Kidney epithelial cell (primary cell): ENCODE data around the gene SLC30A7. TPM values are rescaled to one million over a fixed set of nuclear protein-coding genes. Genes with fewer than 3 reads are reported as not detected.

Experiments used
- DNase-seq: peaks from one replicate; pipeline ENCODE4 v3.0.0-alpha.2; 2010; ENCODE audit warnings: low read depth
- H3K27me3 ChIP-seq: 2 replicates; pipeline ENCODE4 v1.6.0; 2011; ENCODE audit warnings: low read length; ENCODE audit not compliant: control insufficient read depth, insufficient read depth
- H3K36me3 ChIP-seq: 2 replicates; pipeline ENCODE4 v1.5.1; 2011; ENCODE audit warnings: low read length; ENCODE audit not compliant: control insufficient read depth, insufficient read depth
- H3K4me3 ChIP-seq: 2 replicates; pipeline ENCODE4 v1.5.1; 2011; ENCODE audit warnings: low read depth, mild to moderate bottlenecking, control low read depth, low read length
- total RNA-seq: library from RNA; depleted of rRNA; stranded (reverse); fragments of >200 nt; gene quantifications from 2 replicates; pipeline ENCODE4 v1.2.3, GENCODE V29; 2015
- TF ChIP-seq, protein P1 (sequence below): IDR thresholded peaks from 2 replicates; pipeline ENCODE4 v1.5.1; 2011; ENCODE audit warnings: mild to moderate bottlenecking, moderate library complexity, low read length, control low read depth, inconsistent platforms; ENCODE audit not compliant: insufficient read depth, poor library complexity, severe bottlenecking

The SLC30A7 gene
- total RNA-seq, 1 donor from 2014 or later, result 40.1 TPM

DNA sequence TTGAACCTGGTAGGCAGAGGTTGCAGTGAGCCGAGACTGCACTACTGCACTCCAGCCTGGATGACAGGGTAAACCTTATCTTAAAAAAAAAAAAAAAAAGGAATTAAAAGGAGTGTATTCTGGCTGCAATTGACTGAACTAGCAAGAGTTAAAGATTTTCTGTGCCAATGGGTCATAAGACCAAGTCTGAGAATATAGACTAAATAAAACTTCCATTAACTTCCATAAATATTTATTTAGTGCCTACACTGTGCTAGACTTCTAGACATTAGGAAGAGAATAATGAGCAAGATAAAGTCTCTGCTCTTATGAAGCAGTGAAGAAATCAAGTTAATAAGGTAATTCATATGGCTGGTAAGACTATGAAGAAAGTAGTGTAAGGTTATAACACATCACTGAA is 102.5 kb downstream of the SLC30A7 start:
- TF ChIP-seq, protein P1, sequence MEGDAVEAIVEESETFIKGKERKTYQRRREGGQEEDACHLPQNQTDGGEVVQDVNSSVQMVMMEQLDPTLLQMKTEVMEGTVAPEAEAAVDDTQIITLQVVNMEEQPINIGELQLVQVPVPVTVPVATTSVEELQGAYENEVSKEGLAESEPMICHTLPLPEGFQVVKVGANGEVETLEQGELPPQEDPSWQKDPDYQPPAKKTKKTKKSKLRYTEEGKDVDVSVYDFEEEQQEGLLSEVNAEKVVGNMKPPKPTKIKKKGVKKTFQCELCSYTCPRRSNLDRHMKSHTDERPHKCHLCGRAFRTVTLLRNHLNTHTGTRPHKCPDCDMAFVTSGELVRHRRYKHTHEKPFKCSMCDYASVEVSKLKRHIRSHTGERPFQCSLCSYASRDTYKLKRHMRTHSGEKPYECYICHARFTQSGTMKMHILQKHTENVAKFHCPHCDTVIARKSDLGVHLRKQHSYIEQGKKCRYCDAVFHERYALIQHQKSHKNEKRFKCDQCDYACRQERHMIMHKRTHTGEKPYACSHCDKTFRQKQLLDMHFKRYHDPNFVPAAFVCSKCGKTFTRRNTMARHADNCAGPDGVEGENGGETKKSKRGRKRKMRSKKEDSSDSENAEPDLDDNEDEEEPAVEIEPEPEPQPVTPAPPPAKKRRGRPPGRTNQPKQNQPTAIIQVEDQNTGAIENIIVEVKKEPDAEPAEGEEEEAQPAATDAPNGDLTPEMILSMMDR, result no peak
- DNase-seq, result no peak
- H3K4me3 ChIP-seq, result no peak overlapping the region
- H3K36me3 ChIP-seq, result no peaks in the 10 kb centered on the region
- H3K27me3 ChIP-seq, result no peaks in the 10 kb centered on the region

DNA sequence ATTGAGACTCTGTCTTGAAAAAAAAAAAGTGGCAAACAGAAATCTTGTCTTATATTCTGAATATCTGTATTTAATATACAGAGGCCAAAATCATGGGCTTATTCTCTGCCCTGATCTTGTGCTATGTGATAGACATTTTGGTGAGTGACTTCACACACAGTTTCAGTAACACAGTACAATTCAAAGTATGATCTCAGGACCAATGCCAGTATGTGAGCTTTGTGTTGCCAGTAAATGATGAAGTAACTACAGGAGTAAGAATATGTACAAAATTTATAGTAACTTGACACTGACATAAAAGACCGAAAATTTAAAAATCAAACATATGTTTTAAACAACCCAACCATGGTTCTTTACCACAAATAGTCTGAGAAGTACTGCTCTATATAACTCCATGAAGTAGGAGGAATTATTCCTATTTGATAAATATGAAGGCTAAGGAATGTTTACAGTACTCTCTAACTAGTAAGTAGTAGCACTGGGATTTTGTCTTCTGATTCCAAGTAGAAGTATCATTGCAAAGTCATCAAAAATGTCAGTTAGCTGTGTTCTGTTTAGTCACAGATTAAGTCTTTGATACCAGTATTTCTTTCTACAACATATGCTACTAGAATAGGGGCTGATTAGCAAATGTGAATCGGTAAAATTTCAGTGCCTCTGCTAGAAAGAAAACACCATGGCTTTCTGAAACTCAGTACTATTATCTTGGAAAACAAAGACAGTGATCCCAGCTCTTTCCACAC is 104.4 kb downstream of the SLC30A7 start:
- Histone ChIP-seq H3K36me3 (no peaks in the 10 kb centered on the region), H3K27me3 (no peaks in the 10 kb centered on the region), H3K4me3 (no peak overlapping the region)
- TF ChIP-seq, protein P1, result no peak
- DNase-seq, result no peak

DNA sequence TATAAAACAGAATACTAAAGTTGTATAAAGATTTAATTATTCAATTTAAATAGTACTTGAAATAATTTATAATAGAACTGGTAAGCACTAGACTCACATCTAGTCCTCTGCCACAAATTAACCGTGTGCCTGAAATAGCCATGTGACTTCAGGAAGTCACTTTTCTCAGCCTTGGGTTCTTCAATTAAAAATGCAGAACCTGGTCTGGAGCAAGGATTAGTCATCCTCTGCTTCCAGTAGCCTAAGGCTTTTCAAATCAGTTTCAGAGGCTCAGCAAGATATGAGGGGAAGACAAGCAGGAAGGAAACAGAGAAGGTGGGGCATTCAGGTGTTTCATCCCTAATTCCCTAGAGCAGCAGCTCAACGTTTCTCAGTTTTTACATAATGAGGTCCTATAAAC is 106.7 kb downstream of the SLC30A7 start:
- H3K27me3 ChIP-seq, result no peaks in the 10 kb centered on the region
- peak; percentile 29 for DNase-seq
- TF ChIP-seq, protein P1, result no peak
- H3K36me3 ChIP-seq, result no peaks in the 10 kb centered on the region
- H3K4me3 ChIP-seq, result no peak overlapping the region

DNA sequence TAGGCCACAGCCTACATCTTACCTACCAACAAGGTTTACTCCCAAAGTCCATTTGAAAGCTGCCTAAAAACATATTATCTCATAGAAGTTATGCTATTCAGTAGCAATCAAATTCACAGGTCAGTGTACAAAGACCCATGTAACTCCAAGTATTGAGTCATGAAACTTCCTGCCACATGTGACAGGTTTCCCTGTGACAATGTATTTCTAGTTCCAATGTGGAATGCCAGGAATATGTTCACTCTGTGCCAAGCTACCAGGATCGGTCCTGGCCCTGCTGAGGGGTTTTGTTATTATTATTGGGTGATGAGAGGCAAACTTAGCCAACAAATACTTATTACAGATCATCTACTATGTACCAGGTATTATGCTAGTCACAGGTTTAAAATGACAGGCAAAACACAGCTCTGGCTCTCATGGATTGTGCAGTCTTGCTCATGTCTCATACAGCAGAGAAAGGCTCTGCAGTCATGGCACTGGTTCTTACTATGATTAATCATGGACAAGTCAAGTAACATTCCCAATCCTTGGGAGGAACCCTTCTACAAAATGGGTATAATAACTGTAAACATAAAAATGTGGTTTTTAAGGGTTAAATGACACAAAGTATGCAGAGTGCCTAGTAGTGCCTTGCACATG is 107.2 kb downstream of the SLC30A7 start:
- no peak for DNase-seq
- no peaks in the 10 kb centered on the region for H3K36me3 ChIP-seq
- TF ChIP-seq, protein P1, result no peak
- H3K4me3 ChIP-seq, result no peak overlapping the region
- no peaks in the 10 kb centered on the region for H3K27me3 ChIP-seq

DNA sequence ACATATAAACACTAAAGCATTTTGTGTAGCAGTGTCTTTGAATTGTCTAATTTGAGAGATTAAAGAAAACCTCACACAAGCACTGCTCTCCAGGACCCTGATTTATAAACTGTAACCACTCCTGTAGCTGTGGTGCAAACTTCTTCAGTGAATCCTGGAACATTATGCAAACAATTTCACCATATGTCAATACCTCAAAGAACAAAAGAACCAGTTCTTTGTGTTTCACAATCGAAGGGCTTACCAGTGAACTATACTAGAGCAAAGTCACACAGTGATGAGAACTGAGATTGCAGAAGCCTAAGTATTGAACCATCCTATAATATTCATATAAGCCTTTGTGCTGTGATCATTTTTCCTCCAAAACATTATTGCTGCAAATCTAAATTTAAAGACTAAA is 108.2 kb downstream of the SLC30A7 start:
- no peaks in the 10 kb centered on the region for H3K27me3 ChIP-seq
- TF ChIP-seq, protein P1, result no peak
- DNase-seq, result no peak
- no peak overlapping the region for H3K4me3 ChIP-seq
- H3K36me3 ChIP-seq, result no peaks in the 10 kb centered on the region
